Daoy (cell line): ENCODE results near the gene ADAMTSL1. TPM values are rescaled to one million over a fixed set of nuclear protein-coding genes. Genes with fewer than 3 reads are reported as not detected.

Experiments
- DNase-seq: peaks from one replicate; pipeline ENCODE4 v3.0.0-alpha.2; 2015; ENCODE audit warnings: low read depth
- total RNA-seq: library from RNA; depleted of rRNA; stranded (reverse); fragments of >200 nt; shearing (Covaris generic); gene quantifications from 2 replicates; pipeline ENCODE4 v1.2.3, GENCODE V29; 2014

The ADAMTSL1 gene
- total RNA-seq, 1 experiment from 2014 or later, result 16.6 TPM

GRCh38 chr9:18935541-18935940 is 461.6 kb downstream of the ADAMTSL1 start:
- DNase-seq, result no peak

- DNase-seq, result no peak
Observed at GRCh38 chr9:18936094-18936871, 462.3 kb downstream of the ADAMTSL1 start.

- no peak for DNase-seq
Observed at GRCh38 chr9:18939943-18940342, 466.0 kb downstream of the ADAMTSL1 start.

- DNase-seq, result no peak
Observed at GRCh38 chr9:18941060-18941740, 467.2 kb downstream of the ADAMTSL1 start.

- DNase-seq, result no peak
Observed at GRCh38 chr9:18942801-18943200, 468.8 kb downstream of the ADAMTSL1 start.

GRCh38 chr9:18947892-18948339 is 474.0 kb downstream of the ADAMTSL1 start:
- DNase-seq, result no peak

GRCh38 chr9:18951936-18952335 is 478.0 kb downstream of the ADAMTSL1 start:
- no peak for DNase-seq

GRCh38 chr9:18955626-18956025 is 481.7 kb downstream of the ADAMTSL1 start:
- DNase-seq, result no peak
